ENCODE data around the gene SLC26A8.

The SLC26A8 gene

DNA sequence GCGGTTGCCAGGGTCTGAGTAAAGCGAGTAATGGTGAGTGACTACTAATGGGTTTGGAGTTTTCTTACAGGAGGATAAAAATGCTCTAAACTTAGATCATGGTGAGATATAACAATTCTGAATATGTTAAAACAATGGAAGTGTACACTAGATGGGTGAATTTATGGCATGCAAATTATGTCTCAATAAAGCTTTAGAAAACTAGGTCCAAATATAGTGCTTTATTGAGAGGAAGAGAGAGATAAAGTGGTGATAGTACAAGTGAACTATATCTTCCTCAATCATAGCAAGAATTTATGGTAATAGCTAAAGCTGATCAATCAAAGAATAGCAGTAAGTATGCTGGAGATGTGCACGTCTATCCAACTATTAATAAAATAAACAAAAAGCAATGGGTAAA lies 127.4 kb downstream of the SLC26A8 start:
- no peak overlapping the region for H3K27ac ChIP-seq
- no peak for TF ChIP-seq ZFX (IDR thresholded peaks at IDR 0.05)

DNA sequence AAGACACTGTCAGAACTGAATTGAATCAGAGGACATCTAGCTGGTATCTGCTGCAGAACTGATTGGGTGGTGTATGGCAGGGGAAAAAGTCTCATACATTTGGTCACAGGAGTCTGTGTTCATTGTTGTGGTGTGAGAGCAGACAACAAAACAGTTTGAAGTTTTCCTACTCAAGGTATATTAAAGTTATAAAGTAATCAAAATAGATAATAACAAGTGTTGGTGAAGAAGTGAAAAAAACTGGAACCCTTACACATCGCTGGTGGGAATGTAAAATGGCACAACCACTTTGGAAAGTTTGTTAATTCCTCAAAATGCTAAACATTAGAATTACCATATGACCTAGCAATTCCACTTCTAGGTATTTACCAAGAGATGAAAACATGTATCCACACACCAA lies 128.2 kb downstream of the SLC26A8 start:
- H3K27ac ChIP-seq, result no peak overlapping the region
- TF ChIP-seq ZFX (IDR thresholded peaks at IDR 0.05), result no peak

GRCh38 chr6:35895560-35895959 lies 128.9 kb downstream of the SLC26A8 start:
- H3K27ac ChIP-seq, result no peak overlapping the region
- no peak for TF ChIP-seq ZFX (IDR thresholded peaks at IDR 0.05)

- no peak overlapping the region for H3K27ac ChIP-seq
Observed at GRCh38 chr6:35894776-35895175, 129.7 kb downstream of the SLC26A8 start.

More at GRCh38 chr6:35894776-35895175, 129.7 kb downstream of the SLC26A8 start:
- TF ChIP-seq, protein P1, sequence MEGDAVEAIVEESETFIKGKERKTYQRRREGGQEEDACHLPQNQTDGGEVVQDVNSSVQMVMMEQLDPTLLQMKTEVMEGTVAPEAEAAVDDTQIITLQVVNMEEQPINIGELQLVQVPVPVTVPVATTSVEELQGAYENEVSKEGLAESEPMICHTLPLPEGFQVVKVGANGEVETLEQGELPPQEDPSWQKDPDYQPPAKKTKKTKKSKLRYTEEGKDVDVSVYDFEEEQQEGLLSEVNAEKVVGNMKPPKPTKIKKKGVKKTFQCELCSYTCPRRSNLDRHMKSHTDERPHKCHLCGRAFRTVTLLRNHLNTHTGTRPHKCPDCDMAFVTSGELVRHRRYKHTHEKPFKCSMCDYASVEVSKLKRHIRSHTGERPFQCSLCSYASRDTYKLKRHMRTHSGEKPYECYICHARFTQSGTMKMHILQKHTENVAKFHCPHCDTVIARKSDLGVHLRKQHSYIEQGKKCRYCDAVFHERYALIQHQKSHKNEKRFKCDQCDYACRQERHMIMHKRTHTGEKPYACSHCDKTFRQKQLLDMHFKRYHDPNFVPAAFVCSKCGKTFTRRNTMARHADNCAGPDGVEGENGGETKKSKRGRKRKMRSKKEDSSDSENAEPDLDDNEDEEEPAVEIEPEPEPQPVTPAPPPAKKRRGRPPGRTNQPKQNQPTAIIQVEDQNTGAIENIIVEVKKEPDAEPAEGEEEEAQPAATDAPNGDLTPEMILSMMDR (conservative IDR thresholded peaks at IDR 0.05), result no peak
